IMR-90 (cell line): Measurements from ENCODE around the gene PLAC9.

ENCODE experiments used
- CEBPB ChIP-seq: IDR thresholded peaks from 2 replicates; pipeline ENCODE4 v1.6.1; 2012; ENCODE audit warnings: low read depth, low read length, improper control_type of control experiment
- CTCF ChIP-seq: conservative IDR thresholded peaks from 2 replicates; pipeline ENCODE4 v1.5.1; 2012; ENCODE audit warnings: mild to moderate bottlenecking, low read depth, low read length, improper control_type of control experiment
- MAZ ChIP-seq: IDR thresholded peaks from 2 replicates; pipeline ENCODE4 v1.6.1; 2012; ENCODE audit warnings: low read depth, mild to moderate bottlenecking, low read length, improper control_type of control experiment, moderate library complexity, borderline replicate concordance
- POLR2A ChIP-seq: IDR thresholded peaks from 2 replicates; pipeline ENCODE4 v1.6.1; 2012; ENCODE audit warnings: mild to moderate bottlenecking, low read depth, low read length

GRCh38 chr10:80139265-80139664 lies 6.7 kb downstream of the PLAC9 start:
- TF ChIP-seq CEBPB (no peak), POLR2A (no peak), CTCF (no peak), MAZ (no peak)
